HCT116 (cell line): Measurements from ENCODE around the gene SND1. TPM values are rescaled to one million over a fixed set of nuclear protein-coding genes. Genes with fewer than 3 reads are reported as not detected.

Experiments
- ATAC-seq: fragments of 200-7000 bp; cut with Tn5 transposase; 2 replicates; pipeline ENCODE4 v1.9.1; 2020; ENCODE audit warnings: mild to moderate bottlenecking, moderate library complexity
- BruUV-seq: library from RNA; stranded (reverse); fragments of 400-500 nt; replicated peaks from 2 replicates; lab custom pipeline; 2021; lab: Mats Ljungman, UMichigan
- CTCF ChIA-PET: fragments of 300-600 bp; sonication (Branson Sonifier 250); formaldehyde crosslinking; loops from one replicate; lab custom pipeline; 2021; ENCODE audit warnings: antibody characterized with exemption; lab: Charles Lee
- POLR2A ChIA-PET: fragments of 300-600, 350-600 bp; sonication (Branson Sonifier 250); formaldehyde crosslinking; loops from one replicate; lab custom pipeline; 2021; ENCODE audit warnings: antibody characterized with exemption; lab: Charles Lee
- RAD21 ChIA-PET, 2 experiments: fragments of 300-600 bp; sonication (Branson Sonifier 250); formaldehyde crosslinking; loops; one replicate each; lab custom pipeline; 2023; ENCODE audit warnings: low total read pairs in 2 of 2; ENCODE audit not compliant: uncharacterized antibody in 2 of 2, unreplicated experiment in 2 of 2, low non-redundant PET in 1 of 2; lab: Charles Lee
- DNase-seq: peaks from one replicate; pipeline ENCODE4 v3.0.0-alpha.2; 2010; ENCODE audit warnings: low read depth, low spot score
- H2AFZ ChIP-seq: fragments of 200-600 bp; shearing (Covaris generic), sonication (generic); 2 replicates; pipeline ENCODE4 v1.6.1; 2017; ENCODE audit warnings: low read depth, mixed run types, mixed read lengths, antibody characterized with exemption, low read length; ENCODE audit not compliant: poor library complexity, severe bottlenecking
- H3K27ac ChIP-seq: 2 replicates; pipeline ENCODE4 v1.5.1; 2012; ENCODE audit warnings: low read depth, low read length
- H3K27me3 ChIP-seq: fragments of 200-600 bp; sonication (generic); 2 replicates; pipeline ENCODE4 v1.6.1; 2016; ENCODE audit warnings: mixed run types, low read length, mixed read lengths; ENCODE audit not compliant: insufficient read depth
- H3K36me3 ChIP-seq, 2 experiments: fragments of 200-500 bp in 1 of 2; fragments of 200-600 bp in 1 of 2; sonication (Bioruptor generic) in 1 of 2; sonication (generic) in 1 of 2; 2 replicates each; pipeline versions ENCODE4 v1.5.1 to v1.6.1; 2014 to 2016; ENCODE audit warnings: low read length in 2 of 2, inconsistent platforms in 1 of 2, mixed read lengths in 1 of 2, mixed run types in 1 of 2; ENCODE audit not compliant: insufficient read depth in 2 of 2, control insufficient read depth in 1 of 2
- H3K4me1 ChIP-seq, 2 experiments: fragments of 200-600 bp in 1 of 2; sonication (generic) in 1 of 2; 2 replicates each; pipeline versions ENCODE4 v1.5.1 to v1.6.1; 2012 to 2017; ENCODE audit warnings: low read length in 2 of 2, inconsistent platforms in 1 of 2, mild to moderate bottlenecking in 1 of 2, mixed read lengths in 1 of 2, mixed run types in 1 of 2, moderate library complexity in 1 of 2; ENCODE audit not compliant: insufficient read depth in 2 of 2, control insufficient read depth in 1 of 2
- H3K4me2 ChIP-seq: fragments of 200-600 bp; sonication (generic); 2 replicates; pipeline ENCODE4 v1.6.1; 2017; ENCODE audit warnings: mixed run types, low read length, mixed read lengths
- H3K4me3 ChIP-seq, 2 experiments: fragments of 200-600 bp in 1 of 2; sonication (generic) in 1 of 2; replicated peaks in 1 of 2; 2 replicates each; pipeline ENCODE4 v1.5.1; 2011 to 2016; ENCODE audit warnings: low read length in 2 of 2, control low read depth in 1 of 2, low read depth in 1 of 2, mild to moderate bottlenecking in 1 of 2, mixed read lengths in 1 of 2, mixed run types in 1 of 2
- H3K79me2 ChIP-seq: fragments of 200-600 bp; sonication (generic); 2 replicates; pipeline ENCODE4 v1.6.1; 2017; ENCODE audit warnings: mild to moderate bottlenecking, mixed run types, low read length, moderate library complexity, mixed read lengths; ENCODE audit not compliant: insufficient read depth
- H3K9ac ChIP-seq: fragments of 200-600 bp; sonication (generic); 2 replicates; pipeline ENCODE4 v1.6.1; 2016; ENCODE audit warnings: low read length, mixed read lengths
- H3K9me2 ChIP-seq: fragments of 200-600 bp; sonication (generic), shearing (Covaris generic); 2 replicates; pipeline ENCODE4 v1.6.1; 2017; ENCODE audit warnings: mixed run types, mild to moderate bottlenecking, moderate library complexity; ENCODE audit not compliant: insufficient read depth
- H3K9me3 ChIP-seq, 2 experiments: fragments of 200-500 bp in 1 of 2; fragments of 200-600 bp in 1 of 2; sonication (Bioruptor generic) in 1 of 2; sonication (generic) in 1 of 2; 2 replicates each; pipeline ENCODE4 v1.6.1; 2014 to 2017; ENCODE audit warnings: low read length in 2 of 2, mixed read lengths in 2 of 2, inconsistent platforms in 1 of 2, low read depth in 1 of 2, mild to moderate bottlenecking in 1 of 2, mixed run types in 1 of 2, moderate library complexity in 1 of 2; ENCODE audit not compliant: control insufficient read depth in 1 of 2, insufficient read depth in 1 of 2
- H4K20me1 ChIP-seq: fragments of 200-600 bp; sonication (generic), shearing (Covaris generic); 2 replicates; pipeline ENCODE4 v1.6.1; 2017; ENCODE audit warnings: mixed run types, mild to moderate bottlenecking, moderate library complexity; ENCODE audit not compliant: insufficient read depth
- CEBPB ChIP-seq: IDR thresholded peaks from 2 replicates; pipeline ENCODE4 v1.6.1; 2012; ENCODE audit warnings: low read depth
- EGR1 ChIP-seq: IDR thresholded peaks from 2 replicates; pipeline ENCODE4 v1.6.1; 2012; ENCODE audit warnings: low read depth
- ELF1 ChIP-seq: IDR thresholded peaks from 2 replicates; pipeline ENCODE4 v1.6.1; 2012; ENCODE audit warnings: low read depth, borderline replicate concordance
- EZH2phosphoT487 ChIP-seq: fragments of 200-600 bp; IDR thresholded peaks from 2 replicates; pipeline ENCODE4 v1.6.1; 2018; ENCODE audit warnings: antibody characterized with exemption, borderline replicate concordance
- FOSL1 ChIP-seq: IDR thresholded peaks from 2 replicates; pipeline ENCODE4 v1.6.1; 2012; ENCODE audit warnings: low read depth
- POLR2A ChIP-seq: IDR thresholded peaks from 2 replicates; pipeline ENCODE4 v1.7.0; 2011; ENCODE audit warnings: borderline replicate concordance; ENCODE audit not compliant: insufficient read depth, insufficient read length; ENCODE audit errors: extremely low read depth
- POLR2AphosphoS5 ChIP-seq: IDR thresholded peaks from 2 replicates; pipeline ENCODE4 v1.6.1; 2011; ENCODE audit warnings: mild to moderate bottlenecking, low read depth, low read length, moderate library complexity
- SIN3A ChIP-seq: IDR thresholded peaks from 2 replicates; pipeline ENCODE4 v1.6.1; 2012; ENCODE audit warnings: low read depth
- SP1 ChIP-seq: IDR thresholded peaks from 2 replicates; pipeline ENCODE4 v1.6.1; 2012; ENCODE audit warnings: low read depth
- TCF7L2 ChIP-seq: IDR thresholded peaks from 2 replicates; pipeline ENCODE4 v1.7.0; 2011; ENCODE audit warnings: borderline replicate concordance, inconsistent platforms; ENCODE audit not compliant: insufficient read depth, insufficient read length; ENCODE audit errors: extremely low read depth
- ZFX ChIP-seq: fragments of 450-650 bp; IDR thresholded peaks from 2 replicates; pipeline ENCODE4 v1.6.1; 2017
- ZNF274 ChIP-seq: fragments of 200-500 bp; sonication (Bioruptor generic); IDR thresholded peaks from 2 replicates; pipeline ENCODE4 v1.6.1; 2014; ENCODE audit warnings: mild to moderate bottlenecking, low read depth, low read length, inconsistent platforms
- intact Hi-C: fragments of 100-400 bp; cut with micrococcal nuclease; formaldehyde crosslinking; loops from 2 replicates; pipeline ENCODE4 v1.10.0; 2022
- total RNA-seq: library from RNA; stranded (reverse); gene quantifications from one replicate; pipeline ENCODE4 v1.2.1, GENCODE V29; 2021; ENCODE audit not compliant: unreplicated experiment
- TF ChIP-seq, protein P1 (sequence below): IDR thresholded peaks from 2 replicates; pipeline ENCODE4 v1.6.1; 2012
- TF ChIP-seq, protein P2 (sequence below), 3 experiments: fragments of 200-600 bp in 1 of 3; sonication (generic) in 1 of 3; IDR thresholded peaks in 2 of 3; conservative IDR thresholded peaks in 1 of 3; 2 replicates each; pipeline ENCODE4 v1.5.1; 2012 to 2017; ENCODE audit warnings: low read depth in 2 of 3, low read length in 2 of 3, antibody characterized with exemption in 1 of 3, borderline replicate concordance in 1 of 3, control low read depth in 1 of 3, mild to moderate bottlenecking in 1 of 3, mixed read lengths in 1 of 3, mixed run types in 1 of 3, moderate library complexity in 1 of 3; ENCODE audit not compliant: insufficient read depth in 1 of 3

The SND1 gene
- total RNA-seq, 1 experiment from 2014 or later: 169 TPM

DNA sequence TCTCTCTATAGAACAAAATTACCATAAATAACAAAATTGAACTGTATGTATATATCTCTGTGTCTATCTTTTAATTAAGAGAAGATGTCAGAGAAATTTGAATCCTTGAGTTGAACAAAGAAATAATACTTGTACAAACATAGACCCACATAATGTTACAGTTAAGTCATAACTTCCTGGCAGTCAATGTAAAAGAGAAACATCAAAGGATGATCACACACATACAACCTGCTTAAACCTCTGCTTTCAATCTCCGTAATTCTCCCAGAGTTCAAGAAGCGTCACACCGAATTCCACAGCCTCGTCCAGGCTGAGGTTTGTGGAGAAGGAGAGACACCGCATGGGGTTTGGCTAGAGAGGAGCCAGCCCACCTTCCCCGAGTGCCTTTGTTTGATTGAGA, 419.4 kb downstream of the SND1 start:
- no peak for ATAC-seq
- ChIA-PET RAD21 (no interaction called here), POLR2A (no interaction called here), CTCF (no interaction called here)
- H3K36me3 ChIP-seq: peaks cover 0 to 2% of the 10 kb centered on the region in 2 experiments; a peak in 1 of 4 replicates
- BruUV-seq: no TSS peak
- no peak for TF ChIP-seq POLR2A
- no peaks in the 10 kb centered on the region for H3K9me3 ChIP-seq
- H4K20me1 ChIP-seq: no peaks in the 10 kb centered on the region
- no peaks in the 10 kb centered on the region for H3K9me2 ChIP-seq
- DNase-seq: no peak
- H3K4me3 ChIP-seq: no peak overlapping the region
- no peaks in the 10 kb centered on the region for H3K4me1 ChIP-seq
- H3K4me2 ChIP-seq: no peak overlapping the region
- no peak overlapping the region for H3K9ac ChIP-seq
- H3K27me3 ChIP-seq: no peaks in the 10 kb centered on the region
- no peaks in the 10 kb centered on the region for H3K79me2 ChIP-seq
- intact Hi-C loops: no loop called here
- H2AFZ ChIP-seq: no peak overlapping the region
- H3K27ac ChIP-seq: no peak overlapping the region

DNA sequence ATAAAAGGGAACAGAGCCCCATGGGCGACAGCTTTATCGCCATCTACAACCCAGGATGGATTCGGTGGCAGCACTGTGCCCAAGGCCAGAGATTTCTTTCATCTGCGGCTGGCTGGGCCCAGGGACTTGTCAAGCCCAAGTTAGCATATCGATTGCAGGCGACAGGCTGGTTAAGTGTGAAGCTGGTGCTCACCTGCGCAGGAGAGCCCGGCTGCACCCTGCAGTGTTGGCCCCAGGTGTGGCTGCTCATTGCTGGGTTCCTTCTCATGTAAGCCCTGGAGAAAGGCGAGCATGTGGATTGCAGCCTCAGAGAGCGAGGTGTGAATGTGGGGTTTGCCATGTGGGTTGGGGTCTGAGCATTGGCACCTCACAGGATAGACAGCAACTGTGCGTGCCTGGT, 419.8 kb downstream of the SND1 start:
- H3K79me2 ChIP-seq: no peaks in the 10 kb centered on the region
- peaks cover 0 to 2% of the 10 kb centered on the region in 2 experiments; a peak in 1 of 4 replicates for H3K36me3 ChIP-seq
- no peak for TF ChIP-seq EGR1
- no peak for TF ChIP-seq TCF7L2
- TF ChIP-seq ZNF274: no peak
- no peak for TF ChIP-seq SP1
- no peak for TF ChIP-seq EZH2phosphoT487
- TF ChIP-seq, protein P1, sequence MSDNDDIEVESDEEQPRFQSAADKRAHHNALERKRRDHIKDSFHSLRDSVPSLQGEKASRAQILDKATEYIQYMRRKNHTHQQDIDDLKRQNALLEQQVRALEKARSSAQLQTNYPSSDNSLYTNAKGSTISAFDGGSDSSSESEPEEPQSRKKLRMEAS: no peak
- TF ChIP-seq CEBPB: no peak
- TF ChIP-seq, protein P2, sequence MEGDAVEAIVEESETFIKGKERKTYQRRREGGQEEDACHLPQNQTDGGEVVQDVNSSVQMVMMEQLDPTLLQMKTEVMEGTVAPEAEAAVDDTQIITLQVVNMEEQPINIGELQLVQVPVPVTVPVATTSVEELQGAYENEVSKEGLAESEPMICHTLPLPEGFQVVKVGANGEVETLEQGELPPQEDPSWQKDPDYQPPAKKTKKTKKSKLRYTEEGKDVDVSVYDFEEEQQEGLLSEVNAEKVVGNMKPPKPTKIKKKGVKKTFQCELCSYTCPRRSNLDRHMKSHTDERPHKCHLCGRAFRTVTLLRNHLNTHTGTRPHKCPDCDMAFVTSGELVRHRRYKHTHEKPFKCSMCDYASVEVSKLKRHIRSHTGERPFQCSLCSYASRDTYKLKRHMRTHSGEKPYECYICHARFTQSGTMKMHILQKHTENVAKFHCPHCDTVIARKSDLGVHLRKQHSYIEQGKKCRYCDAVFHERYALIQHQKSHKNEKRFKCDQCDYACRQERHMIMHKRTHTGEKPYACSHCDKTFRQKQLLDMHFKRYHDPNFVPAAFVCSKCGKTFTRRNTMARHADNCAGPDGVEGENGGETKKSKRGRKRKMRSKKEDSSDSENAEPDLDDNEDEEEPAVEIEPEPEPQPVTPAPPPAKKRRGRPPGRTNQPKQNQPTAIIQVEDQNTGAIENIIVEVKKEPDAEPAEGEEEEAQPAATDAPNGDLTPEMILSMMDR (IDR thresholded peaks at IDR 0.05 in 2 of 3, conservative IDR thresholded peaks at IDR 0.05 in 1 of 3; ENCODE audit: borderline replicate concordance in 1 of 3, insufficient read depth in 1 of 3, low read depth in 2 of 3, low read length in 2 of 3): no peak
- no peak for TF ChIP-seq ZFX
- TF ChIP-seq SIN3A: no peak
- no peak for TF ChIP-seq FOSL1
- TF ChIP-seq POLR2AphosphoS5: no peak
- no peak for TF ChIP-seq ELF1
- POLR2A ChIA-PET: no interaction called here
- ATAC-seq (no peak), DNase-seq (no peak)
- RAD21 ChIA-PET: no interaction called here
- intact Hi-C loops: no loop called here
- no peaks in the 10 kb centered on the region for H3K27me3 ChIP-seq
- BruUV-seq: no TSS peak
- no peaks in the 10 kb centered on the region for H3K9me2 ChIP-seq
- no peak overlapping the region for H3K27ac ChIP-seq
- H3K4me3 ChIP-seq: no peak overlapping the region
- H3K9me3 ChIP-seq: no peaks in the 10 kb centered on the region
- CTCF ChIA-PET: no interaction called here
- no peak overlapping the region for H3K9ac ChIP-seq
- no peak overlapping the region for H2AFZ ChIP-seq
- H3K4me2 ChIP-seq: no peak overlapping the region
- no peaks in the 10 kb centered on the region for H4K20me1 ChIP-seq
- H3K4me1 ChIP-seq: no peaks in the 10 kb centered on the region
